ENCODE results near the gene ABITRAM.
"Not testable (repeated sequence)": the region's sequence is repeated elsewhere in the genome, so short reads cannot be mapped to it uniquely, and the experiment has no call there.

Gene ABITRAM

DNA sequence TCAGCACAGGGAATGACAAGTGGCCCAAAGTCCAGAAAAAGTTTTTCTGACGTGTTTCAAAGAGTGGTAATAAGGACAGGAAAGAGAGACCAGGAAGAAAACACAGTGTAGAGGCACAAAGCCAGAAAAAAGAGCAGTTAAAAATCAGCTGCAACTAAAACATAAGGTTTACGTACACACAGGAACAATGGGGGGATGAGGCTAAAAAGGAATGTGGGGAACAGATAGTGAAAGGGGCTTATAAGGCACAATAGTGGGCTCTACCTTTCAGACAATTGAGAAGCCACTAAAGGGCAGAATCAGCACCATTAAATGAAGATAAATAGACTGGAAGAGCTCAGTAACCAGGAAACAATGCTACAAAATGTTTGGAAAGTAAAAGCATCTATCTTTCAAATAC is 5.8 kb upstream of the ABITRAM start:
- no peak for DNase-seq (ENCODE audit: low read depth in 3 of 3)

DNA sequence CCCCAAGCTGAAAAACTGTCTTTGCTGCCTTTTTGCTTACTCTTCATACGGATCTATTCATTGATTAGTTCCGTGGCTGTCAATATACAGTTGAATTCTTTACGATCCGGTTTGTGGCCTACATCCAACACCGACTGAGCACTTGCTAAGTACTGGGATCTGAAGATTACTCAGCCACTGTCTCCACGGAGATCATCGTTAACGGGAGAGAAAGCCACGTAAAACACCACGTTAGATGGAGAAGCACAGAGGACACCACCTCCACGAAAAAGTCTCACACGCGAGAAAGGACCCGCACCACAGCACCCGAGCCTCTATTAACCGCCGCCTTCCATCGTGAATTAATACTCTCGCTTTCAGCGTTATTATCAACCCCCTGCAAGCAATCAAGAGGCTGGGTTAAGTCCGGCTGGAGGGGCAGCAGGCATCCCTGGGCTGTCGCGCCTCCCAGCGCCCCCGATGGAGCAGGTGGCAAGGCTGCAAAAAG is 926 bp upstream of the ABITRAM start:
- DNase-seq (ENCODE audit: low read depth in 3 of 3) = peak in 1 of 3 donors; percentile 12

DNA sequence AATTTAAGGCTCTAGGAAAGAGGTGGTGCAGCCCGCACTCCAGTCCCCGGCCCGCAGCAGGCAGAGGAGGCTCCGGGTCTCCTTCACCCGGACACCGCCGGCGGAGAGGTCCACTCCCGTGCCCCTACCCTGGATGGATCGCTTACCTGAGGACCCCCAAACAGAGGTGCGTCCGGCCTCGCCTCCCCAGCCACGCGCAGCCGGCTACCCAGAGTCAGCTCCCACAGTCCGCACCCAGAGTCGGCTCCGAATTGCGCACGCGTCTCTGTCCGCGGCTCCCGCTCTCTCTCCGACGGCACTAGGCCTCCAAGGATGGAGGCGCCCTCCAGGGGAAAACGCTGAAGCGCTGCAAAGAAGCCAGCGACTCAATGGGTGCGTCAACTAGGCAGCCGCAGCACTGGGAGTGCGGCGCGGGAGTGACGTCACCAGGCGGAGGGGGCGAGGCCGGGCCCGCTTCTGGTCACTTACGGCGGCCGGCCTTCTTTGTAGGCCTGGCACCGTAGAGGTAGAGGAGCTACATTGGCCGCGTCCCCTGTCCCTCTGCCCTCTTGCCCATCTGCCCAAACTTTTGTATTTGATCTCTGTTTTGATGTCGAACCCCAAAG is 380 bp upstream of the ABITRAM start, which contains the start of gene ELP1:
TSS of gene ELP1 (minus strand) at position 407 of the 605 bp plus-strand sequence. CDS start 2,978 bp downstream, outside the sequence.
- DNase-seq (ENCODE audit: low read depth in 3 of 3) = peak; percentile 86 to 91 (median 90)

DNA sequence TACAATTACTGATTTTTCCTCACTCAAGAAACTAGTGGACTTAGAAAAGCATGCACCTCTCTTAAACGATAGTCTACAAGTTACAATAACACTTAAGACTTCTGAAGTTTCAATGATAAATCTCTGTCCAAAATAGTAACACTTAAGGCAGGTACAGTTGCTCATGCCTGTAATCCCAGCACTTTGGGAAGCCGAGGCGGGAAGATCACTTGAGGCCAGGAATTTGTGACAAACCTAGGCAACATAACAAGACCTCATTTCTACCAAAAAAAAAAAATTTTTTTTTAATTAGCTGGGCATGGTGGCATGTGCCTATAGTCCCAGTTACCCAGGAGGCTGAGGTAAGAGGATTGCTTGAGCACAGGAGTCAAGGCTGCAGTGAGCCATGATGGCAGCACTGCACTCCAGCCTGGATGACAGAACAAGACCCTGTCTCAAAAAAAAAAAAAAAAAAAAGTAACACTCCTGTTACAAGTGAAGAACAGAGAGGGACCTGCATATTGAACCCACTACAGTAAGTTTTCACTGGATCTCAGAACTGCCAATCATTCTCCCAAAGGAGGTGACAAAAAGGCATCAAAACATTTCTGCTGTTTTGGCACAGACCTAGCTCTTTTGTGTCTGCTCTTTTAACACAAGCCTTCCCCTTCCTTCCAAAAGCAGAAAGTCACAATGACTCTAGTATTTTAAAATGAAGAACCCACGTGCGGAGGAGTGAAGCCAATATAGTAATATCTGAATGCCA is 3.5 kb downstream of the ABITRAM start:
- no peak for DNase-seq (ENCODE audit: low read depth in 3 of 3)

DNA sequence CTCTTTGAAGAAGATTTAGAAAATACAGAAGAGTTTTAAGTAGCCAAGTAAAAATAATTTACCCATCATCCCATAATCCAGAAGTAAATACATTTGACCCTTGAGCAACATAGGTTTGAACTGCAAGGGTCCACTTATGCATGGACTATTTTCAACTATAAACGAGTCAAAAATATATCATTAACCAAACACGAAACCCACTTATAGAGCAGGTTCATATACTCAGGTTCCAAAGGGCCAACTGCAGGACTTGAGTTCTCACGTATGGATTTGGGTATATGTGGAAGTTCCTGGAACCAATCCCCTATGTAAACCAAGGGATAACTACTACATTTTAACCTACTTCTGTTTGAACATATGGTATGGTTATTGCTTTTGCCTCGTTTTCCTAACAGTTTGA is 5.8 kb downstream of the ABITRAM start:
- no peak for DNase-seq (ENCODE audit: low read depth in 3 of 3)

DNA sequence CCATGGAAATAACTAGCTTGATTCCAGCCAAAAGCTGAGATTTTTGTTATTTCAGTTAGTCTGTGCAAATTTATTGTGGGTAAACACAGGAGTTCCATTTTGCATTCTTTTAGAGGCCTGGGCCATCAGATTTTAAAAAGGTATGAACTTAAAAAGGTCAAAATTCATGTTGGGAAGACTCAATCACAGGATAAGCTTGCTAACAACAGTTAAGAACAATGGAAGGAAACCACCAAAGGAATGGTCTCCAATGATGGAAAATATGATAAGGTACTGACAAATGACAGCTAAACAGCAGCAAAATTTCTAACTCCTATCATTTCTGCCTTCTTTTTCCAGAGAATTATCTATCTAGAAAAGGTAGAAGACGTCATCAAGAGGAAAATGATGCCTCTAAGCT is 16.0 kb downstream of the ABITRAM start:
- no peak for DNase-seq (ENCODE audit: low read depth in 3 of 3)

DNA sequence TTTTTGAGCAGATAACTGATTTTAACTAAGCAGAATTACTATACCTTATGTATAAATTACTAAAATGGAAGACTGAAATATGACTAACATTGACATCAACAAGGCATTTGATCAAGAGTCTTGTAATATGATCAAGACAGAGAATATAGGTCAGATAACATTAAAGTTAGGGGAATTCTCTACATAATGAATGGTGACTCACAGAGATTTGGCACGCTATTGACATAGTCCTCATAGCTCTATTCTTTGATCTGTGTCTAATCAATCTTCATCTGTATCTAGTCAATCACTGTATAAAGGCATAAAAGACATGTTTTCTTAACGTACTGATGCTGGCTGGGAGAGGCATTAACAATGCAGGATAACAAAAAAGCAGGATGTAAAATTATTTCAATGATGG is 17.4 kb downstream of the ABITRAM start:
- DNase-seq (ENCODE audit: low read depth in 3 of 3) = no peak

DNA sequence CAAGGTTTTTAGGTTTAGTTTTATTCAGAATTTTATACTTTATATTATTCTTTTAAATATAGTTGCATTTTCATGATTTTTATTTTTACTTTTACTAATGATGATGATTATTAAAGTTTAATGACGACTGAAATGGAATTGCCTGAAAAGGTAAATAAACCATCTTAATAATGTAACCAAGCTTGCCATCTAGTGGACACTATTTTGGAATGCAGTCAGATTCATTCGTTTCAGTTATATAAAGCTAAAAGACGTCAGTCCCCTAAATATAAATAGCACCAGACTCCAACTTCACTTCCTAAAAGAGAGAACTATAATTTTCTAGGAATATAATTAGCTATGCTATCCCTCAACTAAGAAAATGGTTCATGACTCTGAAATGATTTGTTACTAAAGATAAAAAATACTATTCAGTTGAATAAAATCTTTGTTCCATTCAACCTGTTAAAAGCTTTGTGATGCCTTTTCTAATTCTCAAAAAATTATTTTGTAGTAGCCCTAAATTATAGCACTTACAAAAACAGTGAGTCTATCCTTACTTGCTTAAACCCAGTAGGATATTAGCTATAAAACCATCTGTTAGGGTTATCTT is 19.9 kb downstream of the ABITRAM start:
- DNase-seq (ENCODE audit: low read depth in 3 of 3) = no peak

DNA sequence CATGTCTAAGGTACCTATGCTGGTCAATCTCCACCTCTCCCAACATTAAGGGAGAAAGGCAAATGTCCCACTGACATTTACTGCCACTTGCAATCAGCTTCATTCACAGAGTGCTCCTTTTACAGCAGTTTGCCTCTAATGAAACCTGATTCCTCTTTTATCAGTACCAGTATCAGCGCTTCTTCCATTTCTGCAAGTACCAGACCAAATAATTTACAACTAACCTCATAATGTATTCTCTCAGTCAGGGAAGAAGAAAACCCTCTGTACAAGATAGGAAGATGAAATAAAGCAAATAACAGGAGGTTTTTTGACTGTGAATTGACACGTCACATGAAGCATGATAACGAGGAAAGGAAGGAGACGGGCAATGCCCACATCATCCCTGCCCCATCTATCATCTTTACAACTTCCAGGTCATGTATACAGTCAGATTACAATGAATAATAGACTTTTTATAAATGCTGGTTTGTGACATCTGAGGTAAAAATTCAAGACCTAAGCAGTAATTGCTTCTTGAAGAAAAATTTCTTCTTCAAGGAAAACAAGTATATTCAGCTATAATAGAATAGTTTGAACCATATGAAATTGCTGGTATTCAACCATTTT is 21.9 kb downstream of the ABITRAM start:
- no peak for DNase-seq (ENCODE audit: low read depth in 3 of 3)

DNA sequence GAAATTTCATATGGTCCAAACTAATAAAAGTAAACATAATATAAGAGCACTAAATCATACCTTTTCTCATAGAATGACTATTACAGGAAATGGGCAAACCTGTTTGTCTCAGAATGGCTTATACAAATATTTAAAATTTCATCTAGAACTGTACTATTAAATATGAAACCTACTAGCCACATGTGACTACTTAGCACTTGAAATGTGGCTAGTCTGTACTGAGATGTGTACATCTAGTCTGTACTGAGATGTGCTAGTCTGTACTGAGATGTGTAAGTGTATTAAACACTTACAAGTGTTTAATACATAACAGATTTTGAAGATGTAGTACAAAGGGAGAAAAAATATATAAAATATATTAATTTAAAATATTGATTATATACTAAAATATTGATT is 22.4 kb downstream of the ABITRAM start:
- no peak for DNase-seq (ENCODE audit: low read depth in 3 of 3)

DNA sequence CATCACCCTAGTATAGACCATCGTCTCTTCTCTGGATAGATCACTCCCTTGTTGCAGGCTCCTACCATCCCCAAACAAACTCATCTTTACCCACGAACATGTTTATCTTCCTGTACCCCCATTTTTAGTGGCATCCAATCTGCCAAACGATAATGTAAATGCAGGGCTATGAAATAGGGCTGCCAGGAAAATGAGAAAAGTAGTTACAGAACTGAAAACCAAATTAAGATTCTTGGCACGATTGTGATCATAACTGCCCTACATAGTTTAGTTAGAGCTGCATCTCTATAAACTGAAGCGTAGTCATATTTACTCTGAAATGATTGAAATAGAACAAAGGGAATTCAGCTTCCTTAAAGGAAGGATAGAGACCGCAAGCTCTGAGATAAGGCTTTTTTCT is 26.1 kb downstream of the ABITRAM start:
- DNase-seq (ENCODE audit: low read depth in 3 of 3) = no peak

DNA sequence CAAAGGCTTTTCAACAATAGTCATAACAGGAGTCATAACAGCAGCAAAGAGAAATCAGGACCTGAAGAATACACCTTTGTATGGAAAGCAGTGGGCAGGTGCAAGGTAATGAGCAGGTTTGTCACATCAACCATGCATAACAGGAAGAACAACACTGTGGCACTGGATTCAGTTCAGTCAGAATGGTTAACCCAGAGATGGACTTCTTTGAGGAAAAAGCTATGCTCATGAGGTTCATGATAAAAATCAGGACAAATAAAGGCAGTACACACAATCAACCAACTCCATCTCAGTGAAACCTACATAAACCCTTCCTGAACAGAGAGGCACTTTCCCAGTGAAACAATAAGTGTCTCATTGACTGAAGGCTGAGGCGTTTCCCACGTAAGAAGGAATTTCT is 27.0 kb downstream of the ABITRAM start:
- DNase-seq (ENCODE audit: low read depth in 3 of 3) = no peak

DNA sequence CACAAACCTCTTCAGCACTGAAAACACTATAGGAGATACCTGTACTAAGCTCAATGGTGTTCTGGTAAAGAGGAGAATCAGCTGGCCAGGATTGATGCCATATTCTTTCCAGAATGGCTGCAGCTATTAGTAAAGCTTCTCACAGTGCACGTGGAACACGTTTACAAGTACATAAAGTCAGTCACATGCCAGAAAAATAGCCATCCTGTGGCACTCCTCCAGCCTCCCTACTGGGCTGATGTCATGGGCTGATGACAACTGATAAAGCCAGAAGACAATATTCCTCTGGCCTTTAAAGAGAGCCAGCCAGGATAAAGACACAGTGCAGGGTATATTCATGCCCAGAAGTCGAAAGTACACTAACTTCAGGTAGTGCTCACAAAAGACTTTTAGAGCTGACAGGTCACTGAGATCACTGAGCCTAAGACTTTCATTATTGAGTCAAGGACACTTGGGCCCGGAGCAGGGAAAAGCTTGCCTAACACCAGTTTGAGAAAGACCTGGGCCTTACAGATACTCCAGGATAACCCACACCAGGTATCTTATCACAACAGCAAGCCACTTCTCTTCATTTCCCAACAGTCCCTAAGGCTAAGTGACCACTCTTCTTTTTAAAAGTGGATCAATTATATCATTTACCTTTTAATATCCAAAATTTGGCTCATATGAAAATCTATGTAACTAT is 29.4 kb downstream of the ABITRAM start:
- DNase-seq (ENCODE audit: low read depth in 3 of 3) = no peak

DNA sequence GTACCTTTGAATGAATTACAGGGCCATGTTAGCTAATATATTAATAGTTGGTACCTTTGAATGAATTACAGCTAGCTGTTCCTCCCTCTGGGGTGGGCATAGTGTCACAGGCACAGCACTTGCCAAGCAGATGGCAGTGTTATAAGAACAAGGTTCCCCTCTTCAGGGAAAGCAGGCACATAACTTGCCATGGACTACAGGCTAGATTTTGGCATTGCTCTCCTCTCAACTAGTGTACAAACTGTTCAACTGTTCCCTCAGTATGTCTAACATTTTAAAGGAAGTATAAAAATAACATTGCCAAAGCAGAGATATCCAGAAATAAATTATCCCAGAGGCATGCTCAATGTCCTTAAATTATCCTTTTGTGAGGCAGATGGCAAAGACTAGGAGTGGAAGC is 33.7 kb downstream of the ABITRAM start:
- no peak for DNase-seq (ENCODE audit: low read depth in 3 of 3)

DNA sequence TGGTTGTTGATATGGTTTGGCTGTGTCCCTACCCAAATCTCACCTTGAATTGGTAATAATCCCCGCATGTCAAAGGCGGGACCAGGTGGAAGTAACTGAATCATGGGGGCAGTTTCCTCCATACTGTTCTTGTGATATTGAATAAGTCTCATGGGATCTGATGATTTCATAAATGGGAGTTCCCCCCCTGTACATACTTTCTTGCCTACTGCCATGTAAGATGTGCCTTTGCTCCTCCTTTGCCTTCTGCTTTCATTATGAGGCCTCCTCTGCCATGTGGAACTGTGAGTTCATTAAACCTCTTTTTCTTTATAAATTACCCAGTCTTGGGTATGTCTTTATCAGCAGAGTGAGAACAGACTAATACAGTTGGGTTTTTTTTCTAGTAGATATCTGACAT is 37.2 kb downstream of the ABITRAM start:
- not testable (repeated sequence) for DNase-seq (ENCODE audit: low read depth in 3 of 3)

DNA sequence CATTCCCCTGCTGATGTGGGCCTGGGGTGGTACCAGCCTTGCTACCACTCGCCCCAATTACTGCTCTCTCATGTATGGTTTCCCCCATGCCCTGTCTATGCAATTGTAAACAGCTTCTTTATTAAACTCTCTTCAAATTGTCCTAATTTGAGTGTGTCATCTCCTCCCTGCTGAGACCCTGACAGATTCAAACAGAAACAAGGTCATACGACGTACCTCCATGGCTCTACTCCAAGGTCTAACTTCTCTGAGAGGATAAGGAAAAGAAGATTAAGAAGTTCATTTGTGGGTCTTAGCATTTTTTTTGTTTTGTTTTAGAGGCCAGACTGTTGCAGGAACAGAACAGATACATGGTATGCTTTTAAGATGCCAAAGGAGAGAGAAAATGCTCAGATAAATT is 38.0 kb downstream of the ABITRAM start:
- DNase-seq (ENCODE audit: low read depth in 3 of 3) = no peak

DNA sequence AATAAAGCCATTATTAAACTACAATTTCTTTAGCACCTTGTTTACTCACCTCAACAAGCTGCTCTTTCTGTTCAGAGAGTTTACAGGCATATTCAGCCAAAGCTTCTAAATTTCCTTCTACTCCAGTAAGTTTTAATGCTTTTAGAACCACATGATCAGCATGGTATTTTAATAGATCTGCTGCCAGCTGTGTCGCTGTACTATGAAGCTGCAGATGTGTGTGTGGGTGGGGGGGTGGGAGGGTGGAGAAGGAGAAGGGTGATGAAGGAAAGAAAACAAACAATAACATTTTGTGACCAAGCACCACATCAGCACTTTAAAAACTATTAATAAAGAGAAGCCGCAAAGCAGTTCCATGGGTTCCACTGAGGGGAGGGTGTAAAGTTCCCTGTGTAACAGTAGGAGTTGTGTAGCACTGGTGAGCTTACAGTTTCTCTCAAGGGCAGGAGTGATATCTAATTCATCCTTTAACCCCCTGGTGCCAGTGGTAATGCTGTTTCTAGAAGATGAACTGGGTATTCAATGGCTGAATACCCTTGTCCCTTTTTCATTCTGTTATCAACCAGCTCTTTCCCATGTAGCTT is 38.5 kb downstream of the ABITRAM start:
- no peak for DNase-seq (ENCODE audit: low read depth in 3 of 3)

DNA sequence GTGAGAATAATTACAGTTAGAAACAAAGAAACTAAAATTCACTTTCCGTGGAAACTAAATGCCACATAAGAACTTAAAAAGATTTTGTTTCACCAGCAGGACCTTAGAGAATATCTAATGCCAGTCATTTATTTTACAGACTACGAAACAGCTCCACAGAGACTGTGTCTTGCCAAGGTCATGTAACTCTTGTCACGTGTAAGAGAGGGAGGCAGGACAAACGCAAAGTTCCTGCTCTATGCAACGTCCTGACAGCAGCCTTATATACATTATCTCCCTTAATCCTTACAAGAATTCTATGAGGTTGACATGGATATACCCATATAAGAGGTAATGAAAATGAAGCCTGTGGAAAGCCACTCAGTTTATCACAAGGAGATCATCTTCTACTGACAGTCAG is 39.7 kb downstream of the ABITRAM start:
- DNase-seq (ENCODE audit: low read depth in 3 of 3) = no peak

DNA sequence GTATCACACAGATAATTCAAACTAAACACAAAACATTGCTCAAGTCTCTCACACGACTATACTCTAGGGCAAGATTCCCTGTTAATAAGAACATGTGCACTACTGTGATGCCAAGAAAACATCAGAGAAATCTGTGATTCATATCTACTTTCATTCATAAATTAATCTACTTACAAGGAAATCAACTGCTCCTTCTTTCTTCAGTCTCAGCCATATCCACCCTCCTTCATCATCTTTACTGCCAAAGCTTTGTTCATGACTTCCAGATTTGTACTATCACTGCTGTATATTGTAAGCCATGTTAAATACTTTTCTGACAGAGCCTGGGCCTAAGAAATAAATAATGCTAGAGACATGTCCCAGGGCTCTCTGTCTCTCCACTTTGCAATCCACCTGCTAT is 44.0 kb downstream of the ABITRAM start:
- DNase-seq (ENCODE audit: low read depth in 3 of 3) = no peak

DNA sequence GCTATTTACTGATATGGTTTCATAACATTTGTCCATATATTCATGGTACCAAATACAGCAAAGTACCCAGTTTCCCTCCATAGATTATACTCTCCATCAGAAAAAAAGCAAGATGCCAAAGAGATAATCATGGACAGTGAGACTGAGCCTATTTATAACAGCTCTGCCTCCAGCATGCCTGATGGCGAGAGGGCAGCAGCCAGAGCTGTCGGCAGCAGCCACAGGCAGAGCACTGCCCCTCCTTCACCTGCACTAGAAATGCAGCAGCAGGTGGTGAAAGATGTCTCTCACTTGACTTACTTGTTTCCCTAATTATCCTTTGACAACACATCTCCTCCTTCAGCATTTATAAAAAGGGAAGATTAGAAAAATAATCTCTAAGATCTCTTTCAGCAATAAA is 46.7 kb downstream of the ABITRAM start:
- no peak for DNase-seq (ENCODE audit: low read depth in 3 of 3)

DNA sequence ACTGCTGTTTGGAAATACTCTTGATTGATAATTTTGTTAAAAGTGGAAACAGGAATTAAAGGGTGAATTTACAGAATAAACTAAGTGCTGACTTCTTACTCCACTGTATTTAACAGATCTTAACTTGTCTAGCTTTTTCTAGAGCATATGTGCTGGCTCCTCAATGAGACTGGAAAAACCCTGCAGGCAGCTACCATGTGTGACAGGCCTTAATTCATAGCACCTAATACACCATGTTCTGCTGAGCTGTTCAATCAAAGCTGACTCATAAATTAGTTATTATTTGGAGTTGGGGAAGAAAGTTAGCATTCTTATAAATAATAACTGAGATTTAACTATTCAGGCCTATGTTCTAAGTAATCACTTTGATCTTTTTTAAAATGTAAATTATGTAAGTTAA is 49.7 kb downstream of the ABITRAM start:
- DNase-seq (ENCODE audit: low read depth in 3 of 3) = no peak
